HepG2 (cell line): ENCODE results near the gene C1orf141. TPM values are rescaled to one million over a fixed set of nuclear protein-coding genes. Genes with fewer than 3 reads are reported as not detected.

Source experiments
- AGO1 ChIP-seq: fragments of 200-400 bp; formaldehyde crosslinking; IDR thresholded peaks from 2 replicates; pipeline ENCODE4 v1.6.1; 2017; ENCODE audit warnings: mild to moderate bottlenecking, low read depth, low read length, moderate library complexity; ENCODE audit not compliant: poor library complexity, severe bottlenecking
- ARID4A ChIP-seq: sonication (generic); formaldehyde crosslinking; IDR thresholded peaks from 2 replicates; pipeline ENCODE4 v1.5.0; 2020; ENCODE audit warnings: mild to moderate bottlenecking, missing genetic modification reagents, borderline replicate concordance
- ARNTL ChIP-seq: sonication (generic); formaldehyde crosslinking; IDR thresholded peaks from 2 replicates; pipeline ENCODE4 v1.4.0; 2020; ENCODE audit warnings: mild to moderate bottlenecking, missing genetic modification reagents
- CREB1 ChIP-seq, 2 experiments: fragments of 450-650 bp in 1 of 2; IDR thresholded peaks; 2 replicates each; pipeline ENCODE4 v1.6.1; 2016 to 2017; ENCODE audit warnings: control low read depth in 1 of 2, mild to moderate bottlenecking in 1 of 2, missing compliant biosample characterization in 1 of 2, missing genetic modification characterization in 1 of 2
- FUBP1 ChIP-seq: sonication (generic); formaldehyde crosslinking; IDR thresholded peaks from 2 replicates; pipeline ENCODE4 v1.5.1; 2020; ENCODE audit warnings: missing genetic modification reagents, mild to moderate bottlenecking, borderline replicate concordance
- HES4 ChIP-seq: sonication (generic); formaldehyde crosslinking; IDR thresholded peaks from 2 replicates; pipeline ENCODE4 v1.9.0; 2021; ENCODE audit warnings: mild to moderate bottlenecking, missing genetic modification reagents, borderline replicate concordance
- HIVEP1 ChIP-seq: sonication (generic); formaldehyde crosslinking; IDR thresholded peaks from 2 replicates; pipeline ENCODE4 v1.4.0; 2020; ENCODE audit warnings: mild to moderate bottlenecking, missing genetic modification reagents
- HNF4A ChIP-seq: sonication (generic); formaldehyde crosslinking; IDR thresholded peaks from 2 replicates; pipeline ENCODE4 v1.4.0; 2020; ENCODE audit warnings: missing genetic modification reagents
- IKZF5 ChIP-seq: IDR thresholded peaks from 2 replicates; pipeline ENCODE4 v1.6.1; 2018; ENCODE audit warnings: missing genetic modification reagents, mild to moderate bottlenecking, missing compliant biosample characterization
- KDM4B ChIP-seq: sonication (generic); formaldehyde crosslinking; IDR thresholded peaks from 2 replicates; pipeline ENCODE4 v1.4.0; 2020; ENCODE audit warnings: missing genetic modification reagents
- NR2F6 ChIP-seq, 2 experiments: IDR thresholded peaks; 2 replicates each; pipeline ENCODE4 v1.6.1; 2016; ENCODE audit warnings: antibody characterized with exemption in 1 of 2, mild to moderate bottlenecking in 1 of 2
- RBM22 ChIP-seq: fragments of 200-400 bp; formaldehyde crosslinking; optimal IDR thresholded peaks from 2 replicates; pipeline ENCODE3; 2017; ENCODE audit warnings: mild to moderate bottlenecking, low read length, moderate library complexity
- RCOR2 ChIP-seq: IDR thresholded peaks from 2 replicates; pipeline ENCODE4 v1.6.1; 2016; ENCODE audit warnings: missing biosample characterization, missing genetic modification reagents
- RFX1 ChIP-seq: fragments of 450-650 bp; IDR thresholded peaks from 2 replicates; pipeline ENCODE4 v1.6.1; 2017
- RFX3 ChIP-seq: IDR thresholded peaks from 2 replicates; pipeline ENCODE4 v1.6.1; 2016; ENCODE audit warnings: missing biosample characterization, missing genetic modification reagents
- RNF2 ChIP-seq: fragments of 450-650 bp; conservative IDR thresholded peaks from 2 replicates; pipeline ENCODE4 v1.6.1; 2016; ENCODE audit warnings: low read depth
- SAFB2 ChIP-seq: sonication (generic); formaldehyde crosslinking; IDR thresholded peaks from 2 replicates; pipeline ENCODE4 v1.5.1; 2020; ENCODE audit warnings: missing genetic modification reagents, low read depth, mild to moderate bottlenecking, borderline replicate concordance
- SOX5 ChIP-seq: IDR thresholded peaks from 2 replicates; pipeline ENCODE4 v1.6.1; 2016; ENCODE audit warnings: borderline replicate concordance
- TP53 ChIP-seq: sonication (generic); formaldehyde crosslinking; conservative IDR thresholded peaks from 2 replicates; pipeline ENCODE4 v1.4.0; 2020; ENCODE audit warnings: missing genetic modification reagents
- ZMYM4 ChIP-seq: sonication (generic); formaldehyde crosslinking; IDR thresholded peaks from 2 replicates; pipeline ENCODE4 v1.8.1; 2023; ENCODE audit warnings: mild to moderate bottlenecking, missing genetic modification reagents
- ZNF251 ChIP-seq: sonication (generic); formaldehyde crosslinking; IDR thresholded peaks from 2 replicates; pipeline ENCODE4 v1.9.0; 2021; ENCODE audit warnings: mild to moderate bottlenecking, missing genetic modification reagents
- ZNF841 ChIP-seq: sonication (generic); formaldehyde crosslinking; IDR thresholded peaks from 2 replicates; pipeline ENCODE4 v1.8.1; 2023; ENCODE audit warnings: missing genetic modification reagents, borderline replicate concordance
- ZNF891 ChIP-seq: sonication (generic); formaldehyde crosslinking; IDR thresholded peaks from 2 replicates; pipeline ENCODE4 v1.5.0; 2020; ENCODE audit warnings: mild to moderate bottlenecking, missing genetic modification reagents
- ZSCAN30 ChIP-seq: sonication (generic); formaldehyde crosslinking; IDR thresholded peaks from 2 replicates; pipeline ENCODE4 v1.5.0; 2020; ENCODE audit warnings: mild to moderate bottlenecking, missing genetic modification reagents
- polyA plus RNA-seq, 8 experiments: library from polyadenylated mRNA; depleted of rRNA in 3 of 8; stranded (reverse) in 7 of 8; unstranded in 1 of 8; fragments of >200 nt; fragmentation: Illumina TruSeq in 4 of 8; extraction: Trizol in 4 of 8; gene quantifications; 2 replicates each; pipeline versions ENCODE4 v1.2.1 to v1.2.3, GENCODE V29; 2011 to 2016; ENCODE audit warnings: low read depth in 4 of 8, missing spikeins in 1 of 8, mixed read lengths in 1 of 8; ENCODE audit not compliant: insufficient read depth in 1 of 8
- total RNA-seq, 5 experiments: library from RNA; depleted of rRNA; stranded (reverse); fragments of >200 nt; fragmentation: Illumina TruSeq; extraction: Trizol; gene quantifications; 2 replicates each; pipeline ENCODE4 v1.2.3, GENCODE V29; 2016; ENCODE audit warnings: low read depth in 1 of 5

C1orf141 gene
- total and polyA plus RNA-seq, 2 of the 13 experiments (the other 11 are each of a cell fraction or from before 2014, with no cell fraction given): not detected

GRCh38 chr1:67058242-67058641, 76.5 kb downstream of the C1orf141 start (continued):
- TF ChIP-seq FUBP1 (no peak), RFX3 (no peak), NR2F6 (IDR thresholded peaks at IDR 0.05) (peak; percentile 40; the same call in 1 of the 2 replicates), NR2F6 (CRISPR knock-in tag; IDR thresholded peaks at IDR 0.05) (no peak), AGO1 (no peak), SAFB2 (no peak), ZNF891 (CRISPR knock-in tag) (no peak), CREB1 (IDR thresholded peaks at IDR 0.05) (no peak), CREB1 (CRISPR knock-in tag; IDR thresholded peaks at IDR 0.05) (no peak), RNF2 (no peak), TP53 (CRISPR knock-in tag) (no peak), ZSCAN30 (CRISPR knock-in tag) (no peak), HNF4A (CRISPR knock-in tag) (peak; percentile 55), ARID4A (no peak), KDM4B (CRISPR knock-in tag) (no peak), RBM22 (no peak), ARNTL (CRISPR knock-in tag) (no peak), HES4 (CRISPR knock-in tag) (no peak), ZMYM4 (CRISPR knock-in tag) (no peak), RCOR2 (CRISPR knock-in tag) (no peak), SOX5 (peak; percentile 22; the same call in 1 of the 2 replicates), ZNF841 (no peak), RFX1 (no peak), HIVEP1 (CRISPR knock-in tag) (no peak), IKZF5 (CRISPR knock-in tag) (no peak), ZNF251 (CRISPR knock-in tag) (no peak)
